Measurements from ENCODE around the gene GALNT18. TPM values are rescaled to one million over a fixed set of nuclear protein-coding genes. Genes with fewer than 3 reads are reported as not detected.

Gene GALNT18
- total RNA-seq, 1 donor from 2014 or later: 2.1 TPM

GRCh38 chr11:11230802-11231562, 390.8 kb downstream of the GALNT18 start:
- H3K27ac Mint-ChIP-seq: no peak overlapping the region
- peaks cover 10% of the 10 kb centered on the region for H3K27me3 Mint-ChIP-seq
- H3K4me1 Mint-ChIP-seq (ENCODE audit: low read depth): no peaks in the 10 kb centered on the region
- no peak overlapping the region for H3K4me3 Mint-ChIP-seq (ENCODE audit: low read depth)
- TF ChIP-seq, protein P1, sequence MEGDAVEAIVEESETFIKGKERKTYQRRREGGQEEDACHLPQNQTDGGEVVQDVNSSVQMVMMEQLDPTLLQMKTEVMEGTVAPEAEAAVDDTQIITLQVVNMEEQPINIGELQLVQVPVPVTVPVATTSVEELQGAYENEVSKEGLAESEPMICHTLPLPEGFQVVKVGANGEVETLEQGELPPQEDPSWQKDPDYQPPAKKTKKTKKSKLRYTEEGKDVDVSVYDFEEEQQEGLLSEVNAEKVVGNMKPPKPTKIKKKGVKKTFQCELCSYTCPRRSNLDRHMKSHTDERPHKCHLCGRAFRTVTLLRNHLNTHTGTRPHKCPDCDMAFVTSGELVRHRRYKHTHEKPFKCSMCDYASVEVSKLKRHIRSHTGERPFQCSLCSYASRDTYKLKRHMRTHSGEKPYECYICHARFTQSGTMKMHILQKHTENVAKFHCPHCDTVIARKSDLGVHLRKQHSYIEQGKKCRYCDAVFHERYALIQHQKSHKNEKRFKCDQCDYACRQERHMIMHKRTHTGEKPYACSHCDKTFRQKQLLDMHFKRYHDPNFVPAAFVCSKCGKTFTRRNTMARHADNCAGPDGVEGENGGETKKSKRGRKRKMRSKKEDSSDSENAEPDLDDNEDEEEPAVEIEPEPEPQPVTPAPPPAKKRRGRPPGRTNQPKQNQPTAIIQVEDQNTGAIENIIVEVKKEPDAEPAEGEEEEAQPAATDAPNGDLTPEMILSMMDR (IDR thresholded peaks at IDR 0.05; ENCODE audit: unreplicated experiment): peak; percentile 56
- no peaks in the 10 kb centered on the region for H3K36me3 Mint-ChIP-seq (ENCODE audit: insufficient read depth)
- no peaks in the 10 kb centered on the region for H3K9me3 Mint-ChIP-seq (ENCODE audit: low read depth)
- DNase-seq (ENCODE audit: low spot score, unreplicated experiment): no peak

- DNase-seq (ENCODE audit: low spot score, unreplicated experiment): no peak
- TF ChIP-seq, protein P1 (IDR thresholded peaks at IDR 0.05; ENCODE audit: unreplicated experiment): no peak
- peaks cover 10% of the 10 kb centered on the region for H3K27me3 Mint-ChIP-seq
- no peaks in the 10 kb centered on the region for H3K36me3 Mint-ChIP-seq (ENCODE audit: insufficient read depth)
- no peak overlapping the region for H3K4me3 Mint-ChIP-seq (ENCODE audit: low read depth)
- H3K4me1 Mint-ChIP-seq (ENCODE audit: low read depth): no peaks in the 10 kb centered on the region
- H3K27ac Mint-ChIP-seq: no peak overlapping the region
- no peaks in the 10 kb centered on the region for H3K9me3 Mint-ChIP-seq (ENCODE audit: low read depth)
Measured at GRCh38 chr11:11230087-11230486, 391.7 kb downstream of the GALNT18 start.

GRCh38 chr11:11229647-11230046, 392.2 kb downstream of the GALNT18 start:
- no peaks in the 10 kb centered on the region for H3K9me3 Mint-ChIP-seq (ENCODE audit: low read depth)
- H3K27me3 Mint-ChIP-seq: peaks cover 10% of the 10 kb centered on the region
- H3K4me3 Mint-ChIP-seq (ENCODE audit: low read depth): no peak overlapping the region
- TF ChIP-seq, protein P1 (IDR thresholded peaks at IDR 0.05; ENCODE audit: unreplicated experiment): no peak
- H3K4me1 Mint-ChIP-seq (ENCODE audit: low read depth): no peaks in the 10 kb centered on the region
- DNase-seq (ENCODE audit: low spot score, unreplicated experiment): no peak
- H3K36me3 Mint-ChIP-seq (ENCODE audit: insufficient read depth): no peaks in the 10 kb centered on the region
- H3K27ac Mint-ChIP-seq: no peak overlapping the region

DNA sequence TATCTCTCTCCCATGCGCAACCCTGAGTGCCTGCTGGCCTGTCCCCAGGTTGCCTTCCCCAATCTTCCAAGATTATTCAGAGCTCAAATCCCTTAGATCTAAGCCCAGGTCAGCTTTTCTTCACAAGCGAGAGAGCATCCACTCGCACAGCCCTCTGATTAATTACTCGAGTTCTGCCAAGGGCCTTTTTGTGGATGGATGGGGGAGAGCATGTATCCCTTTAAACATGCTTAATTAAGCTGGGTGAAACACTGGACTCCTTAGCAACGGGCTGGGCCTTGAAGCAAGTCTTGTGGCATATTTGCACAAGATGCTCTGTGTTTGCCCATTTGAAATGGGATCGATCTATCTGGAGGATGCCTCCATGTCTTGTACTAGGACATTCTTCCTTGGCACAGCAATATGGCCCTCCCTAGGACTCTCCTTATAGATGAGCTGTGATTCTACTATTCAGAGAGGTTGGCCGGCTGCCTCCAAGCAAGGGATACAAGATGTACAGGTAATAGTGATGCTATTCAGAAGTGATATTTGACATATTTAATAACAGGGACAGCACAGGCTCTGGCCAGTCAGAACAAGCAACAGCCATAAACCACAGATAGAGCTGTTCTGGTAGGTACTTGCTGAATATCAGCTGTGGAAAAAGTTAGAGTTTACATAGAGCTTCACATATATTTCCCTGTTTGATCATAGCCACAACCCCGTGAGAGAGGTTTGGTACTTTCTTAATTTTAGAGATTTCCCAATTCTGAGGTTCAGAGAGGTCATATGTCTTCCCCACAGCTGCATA, 394.3 kb downstream of the GALNT18 start:
- no peaks in the 10 kb centered on the region for H3K36me3 Mint-ChIP-seq (ENCODE audit: insufficient read depth)
- no peak overlapping the region for H3K27ac Mint-ChIP-seq
- peaks cover 3% of the 10 kb centered on the region for H3K27me3 Mint-ChIP-seq
- H3K4me1 Mint-ChIP-seq (ENCODE audit: low read depth): no peaks in the 10 kb centered on the region
- H3K9me3 Mint-ChIP-seq (ENCODE audit: low read depth): no peaks in the 10 kb centered on the region
- no peak overlapping the region for H3K4me3 Mint-ChIP-seq (ENCODE audit: low read depth)
- TF ChIP-seq, protein P1 (IDR thresholded peaks at IDR 0.05; ENCODE audit: unreplicated experiment): no peak
- DNase-seq (ENCODE audit: low spot score, unreplicated experiment): no peak

Small RNA genes within 50 kb of the gene (microRNA-seq; reads per million reads assigned to microRNA genes)
- not detected for gene MIR4299 (ENCODE audit: borderline number of aligned reads, unreplicated experiment)

Other genes starting within 250 kb of the GALNT18 start
- 81.5 and 85.8 TPM in 2 replicates for gene USP47, start 220.0 kb upstream of the GALNT18 start, total RNA-seq

Measured in progenitor cell of endocrine pancreas (in vitro differentiated cells).